Measurements from ENCODE around the gene AFAP1.
A peak's percentile ranks its signal among the peaks of the same experiment; 100 is the strongest.

Gene AFAP1

DNA sequence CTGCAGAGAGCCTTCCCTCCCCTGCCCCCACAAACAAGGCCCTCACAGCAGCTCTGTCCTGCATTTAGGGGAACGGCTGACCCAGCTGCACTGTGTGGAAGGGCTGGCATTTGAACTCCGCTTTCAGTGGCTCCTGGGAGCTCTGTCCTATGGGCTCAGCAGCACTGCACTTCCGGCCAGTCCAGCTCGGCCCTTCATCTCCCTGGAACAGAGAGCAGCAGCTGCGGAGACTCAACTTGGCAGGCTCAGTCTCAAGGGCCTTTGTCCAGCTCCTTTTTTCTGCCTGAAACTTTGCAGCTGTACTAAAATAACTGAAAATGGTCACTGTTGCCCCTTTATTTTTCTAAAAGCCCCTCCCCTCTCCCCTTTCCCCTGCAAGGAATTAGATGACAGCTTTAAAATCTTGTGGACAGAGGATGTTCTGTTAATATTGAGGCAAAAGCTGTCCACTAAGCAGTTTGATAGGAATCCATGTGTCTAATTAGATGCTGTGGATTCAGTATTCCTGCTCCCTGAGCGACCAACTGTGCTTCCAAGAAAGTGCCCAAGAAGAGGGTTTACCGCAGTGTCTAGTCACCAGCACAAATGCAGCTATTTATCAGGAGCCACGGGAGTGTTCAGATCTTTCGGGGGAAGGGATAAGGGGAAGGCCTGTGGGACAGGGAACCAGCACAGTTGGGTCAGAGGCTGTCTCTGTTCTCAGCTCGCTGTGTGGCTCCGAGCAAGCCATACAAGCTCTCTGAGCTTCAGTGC lies 133.1 kb downstream of the AFAP1 start:
- DNase-seq (ENCODE audit: low read depth in 2 of 3, low spot score in 1 of 3), result no peak

DNA sequence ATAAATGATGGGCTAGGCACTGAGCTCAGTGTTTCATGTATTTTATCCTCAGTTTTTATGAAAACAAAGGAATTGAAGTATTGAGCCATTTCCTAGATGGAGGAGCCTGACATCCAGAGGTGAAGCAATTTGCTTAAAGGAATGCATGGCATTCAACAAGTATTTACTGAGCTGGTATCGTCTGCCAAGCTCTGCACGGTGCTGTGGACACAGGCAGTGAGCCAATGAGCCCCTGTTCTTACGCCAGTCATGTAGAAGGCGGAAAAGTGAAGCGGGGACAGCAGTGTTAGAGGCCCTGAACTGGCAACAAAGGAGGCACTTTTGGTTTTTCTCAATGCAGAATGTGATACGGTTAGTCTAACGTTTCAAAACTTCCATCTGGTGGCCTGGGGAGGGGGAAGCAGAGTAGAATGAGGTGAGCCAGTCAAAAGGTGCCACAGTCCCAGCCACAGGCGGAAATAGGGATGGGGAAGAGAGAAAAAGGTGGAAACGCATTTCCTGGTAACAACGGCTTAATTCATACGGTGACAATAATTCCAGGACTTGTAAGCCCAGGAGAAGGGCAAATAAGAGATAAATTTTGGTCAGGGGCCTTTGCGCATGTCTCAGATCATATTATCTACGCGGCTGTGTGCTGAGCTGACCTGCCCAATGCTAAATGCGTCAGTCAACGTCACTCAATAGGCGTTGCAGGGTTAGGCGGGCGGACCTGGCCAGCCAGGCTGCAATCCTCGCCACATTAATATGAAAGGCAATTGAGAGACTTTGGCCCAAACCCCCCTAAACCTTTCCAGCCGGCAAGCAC lies 133.9 kb downstream of the AFAP1 start:
- DNase-seq (ENCODE audit: low read depth in 2 of 3, low spot score in 1 of 3), result no peak

DNA sequence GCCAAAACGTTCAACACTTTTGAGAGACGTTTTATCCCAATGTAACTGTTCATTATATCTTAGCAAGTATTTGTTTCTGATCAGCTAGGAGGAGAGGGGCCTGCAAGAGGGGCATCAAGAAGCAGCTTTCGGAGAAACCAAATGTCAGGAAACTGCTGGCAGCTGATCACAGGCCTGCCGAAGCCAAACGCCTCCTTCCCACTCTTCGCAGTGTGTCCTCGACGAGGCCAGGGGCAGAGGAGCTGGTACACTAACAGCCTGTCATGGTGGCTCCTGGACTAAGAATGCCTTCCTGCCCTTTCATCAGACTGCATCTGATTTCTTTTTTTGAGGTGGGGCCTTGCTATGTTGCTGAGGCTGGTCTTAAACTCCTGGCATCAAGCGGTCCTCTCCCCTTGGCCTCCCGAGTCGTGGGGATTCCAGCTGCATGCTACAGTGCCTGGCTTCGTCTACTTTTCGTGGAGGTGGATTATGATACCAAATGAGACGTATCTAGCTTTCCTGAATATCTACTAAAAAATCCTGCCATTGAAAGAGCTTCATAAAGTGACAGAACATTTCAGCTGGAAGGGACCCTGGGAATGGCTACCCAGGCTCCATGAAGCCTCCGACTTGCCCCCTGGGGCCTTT lies 134.8 kb downstream of the AFAP1 start:
- DNase-seq (ENCODE audit: low read depth in 2 of 3, low spot score in 1 of 3), result no peak

DNA sequence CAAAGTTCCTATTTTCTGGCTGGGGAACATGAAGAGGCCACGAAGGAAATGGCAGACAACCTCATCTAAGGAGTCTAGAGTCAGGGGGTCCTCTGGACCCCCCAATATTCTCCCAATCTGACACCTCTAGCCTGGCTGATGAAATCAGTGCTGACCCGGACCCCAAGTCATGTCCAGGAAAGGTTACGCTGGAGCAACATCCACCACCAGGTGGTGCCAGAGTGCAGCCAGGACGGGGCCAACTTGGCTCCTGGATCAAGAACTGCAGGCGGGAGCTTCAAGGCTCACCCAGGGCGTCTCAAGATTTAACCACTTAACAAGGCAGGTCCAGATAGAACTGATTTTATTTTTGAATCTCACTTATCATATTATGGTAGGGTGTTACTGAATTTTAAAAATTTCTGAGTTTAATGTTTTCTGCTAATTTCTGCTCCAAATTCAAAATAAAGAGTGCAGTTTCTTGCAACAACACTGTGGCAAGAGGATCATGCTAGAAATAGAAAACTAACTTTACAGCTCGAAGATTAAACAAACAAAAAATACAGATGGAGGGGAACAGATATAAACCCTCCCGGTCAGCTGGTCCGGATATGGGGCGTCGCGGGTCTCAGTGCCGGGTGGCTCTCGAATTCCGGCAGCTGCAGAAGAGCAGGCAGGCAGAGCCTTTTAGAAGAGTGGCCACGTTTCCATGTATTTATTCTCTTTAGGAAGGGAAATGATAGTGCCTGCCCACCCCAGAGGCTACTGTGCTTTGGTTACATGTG lies 135.5 kb downstream of the AFAP1 start:
- DNase-seq (ENCODE audit: low read depth in 2 of 3, low spot score in 1 of 3), result peak; percentile 67 to 86 (median 80)

DNA sequence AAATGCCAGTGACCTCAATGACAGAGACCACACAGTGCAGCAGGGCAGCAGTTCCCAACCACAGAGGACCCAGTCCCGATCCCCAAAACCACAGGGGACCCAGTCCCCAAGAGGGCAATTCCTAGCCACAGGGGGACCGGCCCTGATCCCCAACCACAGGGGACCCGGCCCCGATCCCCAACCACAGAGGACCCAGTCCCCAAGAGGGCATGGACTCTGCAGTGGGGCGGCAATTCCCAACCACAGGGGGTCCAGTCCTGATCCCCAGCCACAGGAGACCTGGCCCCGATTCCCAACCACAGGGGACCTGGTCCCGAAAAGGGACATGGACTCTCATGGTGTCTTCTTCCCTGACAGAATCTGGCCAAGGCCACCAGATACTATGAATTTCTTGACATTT lies 136.3 kb downstream of the AFAP1 start:
- no peak for DNase-seq (ENCODE audit: low read depth in 2 of 3, low spot score in 1 of 3)

DNA sequence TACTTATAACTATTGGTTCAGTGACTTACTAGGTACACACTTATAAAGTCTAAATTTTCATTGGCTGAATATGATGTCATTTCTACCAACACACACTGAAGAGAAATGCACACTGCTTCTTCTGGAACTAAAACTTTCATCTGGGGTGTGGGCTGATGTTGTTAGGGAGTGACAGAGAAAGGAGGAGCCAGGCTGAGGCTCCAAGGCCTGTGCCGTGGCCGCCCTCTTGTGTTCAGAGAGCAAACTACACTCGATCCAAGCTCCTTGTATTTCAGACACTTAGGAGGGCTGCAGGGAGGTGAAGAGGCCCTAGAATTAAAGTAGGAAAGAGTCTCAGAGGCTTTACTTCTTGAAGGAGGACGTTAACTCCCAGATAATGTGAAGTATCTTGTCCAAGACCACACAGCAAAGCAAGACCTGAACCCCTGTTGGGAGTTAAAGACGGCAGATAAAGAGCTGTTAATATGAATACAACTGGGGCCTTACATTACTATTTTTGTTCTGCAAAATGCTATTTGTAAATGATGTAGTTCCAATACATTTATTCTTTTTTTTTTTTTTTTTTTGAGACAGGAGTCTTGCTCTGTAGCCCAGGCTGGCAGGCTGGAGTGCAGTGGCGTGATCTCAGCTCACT lies 137.5 kb downstream of the AFAP1 start:
- peak; percentile 74 to 90 (median 75) for DNase-seq (ENCODE audit: low read depth in 2 of 3, low spot score in 1 of 3)

DNA sequence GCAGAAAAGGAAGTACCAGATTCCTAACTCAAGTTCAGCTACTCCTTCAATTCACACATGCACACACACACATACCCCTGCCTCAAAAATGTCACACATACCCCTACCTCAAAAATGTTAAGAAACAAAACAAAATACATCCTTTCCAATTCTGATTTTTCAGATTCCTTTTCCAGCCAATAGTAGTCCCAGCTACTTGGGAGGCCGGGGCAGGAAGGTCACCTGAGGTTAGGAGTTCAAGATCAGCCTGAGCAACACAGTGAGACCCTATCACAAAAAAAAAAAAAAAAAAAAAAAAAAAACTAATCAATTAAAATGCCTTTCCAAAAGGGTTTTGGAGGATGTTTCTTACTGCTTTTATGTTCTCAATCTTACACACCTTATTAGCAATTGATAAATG lies 138.0 kb downstream of the AFAP1 start:
- no peak for DNase-seq (ENCODE audit: low read depth in 2 of 3, low spot score in 1 of 3)

DNA sequence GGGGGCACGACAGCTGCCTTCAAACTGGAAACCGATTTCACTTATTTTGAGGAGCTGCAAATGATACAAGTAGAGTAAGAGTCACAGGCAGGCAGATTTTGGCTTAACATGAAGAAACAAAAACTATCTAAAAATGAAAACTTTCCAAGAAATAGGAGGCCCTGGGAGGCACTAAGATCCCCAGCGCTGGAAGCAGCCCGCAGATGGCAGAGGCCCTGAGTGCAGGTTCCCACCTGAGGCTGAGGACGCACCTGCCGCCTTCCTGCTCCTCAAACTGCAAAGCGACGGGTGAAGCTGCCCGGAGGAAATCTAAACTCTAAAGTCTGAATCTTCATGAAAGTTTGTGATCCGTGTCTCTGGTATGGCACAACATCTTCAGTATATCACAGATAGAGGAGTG lies 138.7 kb downstream of the AFAP1 start:
- no peak for DNase-seq (ENCODE audit: low read depth in 2 of 3, low spot score in 1 of 3)

DNA sequence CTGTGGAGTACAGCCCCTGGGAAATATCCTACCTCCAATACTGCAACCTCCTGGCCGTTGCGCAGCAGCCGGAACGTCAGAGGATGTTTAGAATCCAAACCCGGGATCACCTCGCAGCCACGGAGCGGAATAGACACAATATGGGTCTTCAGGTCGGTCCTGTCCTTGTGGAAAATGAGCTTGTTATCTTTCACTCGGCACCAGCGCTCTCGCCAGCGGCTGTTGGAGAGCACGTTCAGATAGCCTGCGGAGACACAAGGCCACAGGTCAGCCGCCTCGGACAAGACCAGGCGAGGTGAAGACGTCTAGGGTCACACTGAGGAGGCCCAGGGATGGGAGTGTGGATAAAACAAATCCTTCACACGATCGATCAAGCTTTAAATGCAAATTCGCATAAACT lies 139.3 kb downstream of the AFAP1 start:
- DNase-seq (ENCODE audit: low read depth in 2 of 3, low spot score in 1 of 3), result no peak

DNA sequence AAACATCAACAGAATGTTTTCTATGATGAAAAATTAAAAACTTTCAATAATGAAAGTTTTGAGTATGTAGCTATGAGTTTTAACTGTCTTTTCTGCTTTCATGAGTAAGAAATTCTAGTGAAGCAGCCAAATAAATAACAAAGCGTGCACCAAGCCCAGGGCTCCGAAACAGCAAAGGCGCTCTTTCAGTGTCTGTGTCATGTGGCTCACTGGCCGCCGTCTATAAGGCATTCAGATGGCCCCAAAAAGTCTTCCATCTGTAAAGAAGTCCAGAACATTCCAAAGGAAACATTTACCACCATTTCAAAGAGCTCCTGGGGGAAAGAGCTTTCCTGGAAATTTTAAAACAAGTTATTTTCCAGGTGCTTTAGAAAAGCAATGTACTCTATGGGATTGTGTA lies 139.9 kb downstream of the AFAP1 start:
- DNase-seq (ENCODE audit: low read depth in 2 of 3, low spot score in 1 of 3), result no peak

DNA sequence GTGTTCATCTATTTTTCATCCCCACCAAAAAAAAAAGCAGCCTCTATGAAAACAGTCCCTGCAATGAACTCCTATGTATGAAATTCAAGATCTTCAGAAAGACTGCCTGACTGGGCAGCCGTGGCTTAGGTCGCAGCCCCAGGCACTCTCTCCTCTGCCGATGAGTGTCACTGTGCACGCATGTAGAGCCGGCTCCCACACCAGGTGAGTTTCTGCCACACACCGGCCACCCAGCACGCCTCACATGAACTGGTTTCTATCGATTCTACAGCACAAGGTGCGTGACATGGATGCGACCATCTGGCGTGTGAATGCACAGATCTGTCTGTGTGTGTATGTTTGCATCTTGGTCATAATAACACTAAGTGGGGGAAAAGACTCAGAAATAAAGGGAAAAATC lies 140.4 kb downstream of the AFAP1 start:
- no peak for DNase-seq (ENCODE audit: low read depth in 2 of 3, low spot score in 1 of 3)

DNA sequence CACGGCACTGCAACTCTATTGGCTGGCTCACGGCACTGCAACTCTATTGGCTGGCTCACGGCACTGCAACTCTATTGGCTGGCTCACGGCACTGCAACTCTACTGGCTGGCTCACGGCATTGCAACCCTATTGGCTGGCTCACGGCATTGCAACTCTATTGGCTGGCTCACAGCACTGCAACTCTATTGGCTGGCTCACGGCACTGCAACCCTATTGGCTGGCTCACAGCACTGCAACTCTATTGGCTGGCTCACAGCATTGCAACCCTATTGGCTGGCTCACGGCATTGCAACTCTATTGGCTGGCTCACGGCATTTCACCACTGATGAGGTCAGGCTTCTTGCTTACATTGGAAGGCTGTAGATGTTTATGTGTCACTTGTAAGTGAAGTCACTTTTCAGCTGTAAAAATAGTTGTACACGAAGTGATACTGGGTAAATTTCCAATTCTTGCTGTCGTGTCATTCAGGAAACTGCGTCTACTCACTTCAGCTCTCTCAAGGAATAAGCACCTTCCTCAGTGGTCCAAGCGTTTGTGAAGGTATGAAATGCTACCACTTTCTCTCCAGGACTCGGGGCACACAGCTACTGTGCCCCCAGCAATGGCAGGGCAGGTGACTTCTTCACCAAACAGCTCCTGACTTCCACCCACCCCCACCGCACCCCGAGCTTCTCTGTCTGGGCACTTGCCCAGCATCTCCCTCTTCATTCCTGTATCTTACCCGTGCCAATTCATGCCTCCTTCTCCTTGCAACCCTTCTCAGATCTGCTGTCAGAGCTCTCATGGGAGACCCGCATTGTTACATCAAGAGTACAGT lies 141.3 kb downstream of the AFAP1 start:
- DNase-seq (ENCODE audit: low read depth in 2 of 3, low spot score in 1 of 3), result peak in 1 of 3 donors; percentile 10

DNA sequence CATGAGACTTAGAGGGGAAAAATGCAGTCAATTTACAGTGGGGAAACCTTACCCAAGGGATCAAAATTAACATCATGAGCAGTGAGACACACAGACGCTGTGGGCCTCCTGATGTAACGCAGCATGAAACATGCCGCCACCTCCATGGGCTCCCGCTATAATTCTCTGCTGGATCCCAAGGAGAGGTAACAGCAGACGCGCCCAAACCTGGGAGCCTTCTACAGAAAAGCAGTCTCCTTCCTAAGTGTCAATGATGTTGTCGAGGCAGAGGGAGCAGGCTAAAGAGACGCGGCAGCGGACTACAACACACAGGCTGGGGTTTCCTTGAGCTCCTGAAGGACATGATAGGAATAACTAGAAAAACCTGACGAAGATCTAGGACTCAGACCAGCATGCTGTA lies 142.3 kb downstream of the AFAP1 start:
- DNase-seq (ENCODE audit: low read depth in 2 of 3, low spot score in 1 of 3), result no peak

DNA sequence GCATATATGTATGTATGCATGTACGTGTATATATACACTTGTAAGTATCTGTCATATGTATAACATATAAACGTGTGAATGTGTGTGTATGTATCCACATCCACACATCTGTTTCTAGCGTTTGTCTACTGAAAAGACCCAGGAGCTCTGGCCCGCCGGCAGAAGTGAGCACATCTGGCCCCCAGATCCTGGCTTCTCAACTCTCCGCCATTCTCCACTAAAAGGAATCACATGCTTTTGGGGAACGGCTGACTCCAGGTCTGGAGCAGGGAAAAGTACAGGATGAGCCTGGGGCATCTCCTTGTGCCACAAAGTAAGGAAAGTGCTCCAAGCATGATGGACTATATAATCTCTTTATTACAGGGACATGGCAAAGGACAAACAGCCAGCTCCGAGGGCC lies 143.7 kb downstream of the AFAP1 start:
- DNase-seq (ENCODE audit: low read depth in 2 of 3, low spot score in 1 of 3), result no peak

DNA sequence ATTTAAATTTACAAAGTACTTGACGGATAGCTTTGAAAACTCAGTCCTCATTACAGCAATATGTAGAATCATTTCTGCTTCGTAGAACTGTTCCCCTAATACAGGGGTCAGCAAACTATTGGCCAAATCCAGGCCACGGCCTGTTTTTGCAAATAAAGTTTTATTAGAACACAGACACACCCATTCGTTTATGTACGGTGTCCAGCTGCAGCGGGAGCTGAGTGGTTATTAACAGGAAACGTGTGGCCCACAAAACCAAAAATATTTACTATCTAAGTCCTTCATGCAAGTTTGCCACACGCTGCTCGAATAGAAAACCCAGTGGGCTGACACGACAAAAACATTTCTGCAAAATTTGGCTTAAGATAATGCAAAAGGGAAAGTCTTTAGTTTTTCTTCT lies 146.5 kb downstream of the AFAP1 start:
- DNase-seq (ENCODE audit: low read depth in 2 of 3, low spot score in 1 of 3), result no peak

DNA sequence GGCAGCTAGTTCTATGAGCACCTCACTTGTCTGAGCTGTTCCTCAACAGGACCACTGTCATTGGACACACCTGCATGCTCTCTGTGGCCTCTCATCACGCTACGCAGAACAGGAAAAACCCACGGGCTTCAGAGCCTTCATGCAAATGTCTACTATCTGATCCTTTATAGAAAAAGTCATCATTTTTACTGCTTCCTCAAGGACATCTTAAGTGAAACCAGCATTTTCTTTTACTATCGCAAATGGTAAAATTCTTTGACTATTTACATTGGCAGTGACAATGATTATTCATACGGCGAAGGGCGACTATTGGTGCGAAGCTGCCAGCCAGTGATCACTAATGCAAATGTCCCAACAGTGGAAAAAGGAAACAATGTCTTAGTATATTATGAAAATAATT lies 147.0 kb downstream of the AFAP1 start:
- DNase-seq (ENCODE audit: low read depth in 2 of 3, low spot score in 1 of 3), result no peak

DNA sequence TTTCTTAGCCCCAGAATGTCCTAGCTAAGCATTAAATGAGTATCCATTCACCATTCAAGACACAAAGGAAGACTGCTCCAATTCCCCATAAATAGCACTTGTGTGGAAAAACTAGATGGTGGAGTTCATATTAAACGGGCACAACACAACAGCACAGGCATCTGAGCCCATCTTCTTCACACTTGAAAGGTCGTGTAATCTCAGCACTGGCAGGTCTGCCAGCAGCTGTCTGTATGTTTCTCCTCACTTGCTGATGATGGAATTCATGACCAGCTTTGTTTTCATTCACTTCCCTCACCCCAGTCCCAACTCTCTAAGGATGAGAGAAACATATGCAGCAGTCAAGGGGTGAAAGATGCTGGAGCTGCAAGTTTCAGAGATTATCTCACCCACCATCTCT lies 148.7 kb downstream of the AFAP1 start:
- DNase-seq (ENCODE audit: low read depth in 2 of 3, low spot score in 1 of 3), result no peak

DNA sequence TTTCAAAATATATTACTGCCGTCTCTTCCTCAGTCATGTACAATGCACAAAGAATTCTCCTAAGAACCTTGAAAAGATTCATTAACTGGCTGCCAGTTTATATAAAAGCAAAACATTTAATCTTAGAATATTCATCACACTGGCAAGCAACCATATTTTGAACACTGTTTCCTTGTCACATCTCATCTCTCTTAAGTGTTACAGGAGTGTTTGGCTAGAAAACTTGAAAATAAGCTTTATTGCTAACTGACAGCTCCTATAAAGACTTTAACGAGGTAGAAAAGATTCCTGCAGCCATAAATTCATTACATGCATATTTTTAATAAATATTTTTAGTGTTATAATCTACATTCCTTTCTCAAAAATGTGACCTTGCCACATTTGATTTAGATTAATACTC lies 149.6 kb downstream of the AFAP1 start:
- no peak for DNase-seq (ENCODE audit: low read depth in 2 of 3, low spot score in 1 of 3)

DNA sequence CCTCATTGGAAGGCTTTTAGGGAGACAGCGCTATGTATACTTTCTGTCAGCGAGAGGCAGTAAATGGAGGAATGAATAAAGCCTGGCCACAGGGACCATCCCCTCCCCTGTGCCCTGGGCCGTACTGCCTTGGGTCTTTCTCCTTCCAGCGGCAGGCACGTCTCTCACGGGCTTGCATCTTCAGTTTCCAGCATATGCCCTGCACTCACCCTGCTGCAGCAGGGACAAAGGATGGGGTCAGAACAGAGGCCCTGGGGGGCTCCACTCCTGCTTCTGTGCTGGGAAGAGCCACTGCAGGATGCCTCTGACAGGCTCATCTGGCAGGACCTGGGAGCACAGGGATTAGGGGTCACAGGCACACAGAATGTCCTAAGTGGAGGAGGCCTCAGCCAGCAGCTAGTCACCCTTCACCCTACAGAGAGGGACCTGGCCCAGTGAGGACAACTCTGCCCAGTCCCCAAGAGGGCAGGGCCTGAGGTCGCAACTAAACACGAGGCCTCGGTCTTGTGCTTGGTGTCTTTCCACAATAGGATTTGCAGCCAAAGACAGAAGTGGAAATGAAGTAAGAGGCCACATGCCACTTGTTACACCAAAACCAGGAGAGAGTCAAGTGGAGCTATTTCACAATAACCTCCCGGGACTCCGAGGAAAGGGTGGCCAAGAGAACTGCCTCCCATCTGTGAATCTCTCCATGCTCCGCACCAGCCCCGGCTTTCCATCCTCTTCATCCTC lies 150.8 kb downstream of the AFAP1 start:
- DNase-seq (ENCODE audit: low read depth in 2 of 3, low spot score in 1 of 3), result no peak

All from stimulated activated CD4-positive, alpha-beta T cell treated with anti-CD3 and anti-CD28 coated beads, Interleukin-12 subunit alpha, Interleukin-12 subunit beta, amount 100 ng/mL, for 48 hours (primary cell).